Choroid plexus epithelial cell (primary cell): ENCODE results near the gene XAF1.
"Not testable (repeated sequence)": the region's sequence is repeated elsewhere in the genome, so short reads cannot be mapped to it uniquely, and the experiment has no call there.

Experiments used
- DNase-seq: peaks from one replicate; pipeline ENCODE4 v3.0.0-alpha.2; 2010; ENCODE audit warnings: low read depth
- H3K4me3 ChIP-seq: 2 replicates; pipeline ENCODE4 v1.5.1; 2011; ENCODE audit warnings: low read depth, mild to moderate bottlenecking, control low read depth, low read length, moderate library complexity
- TF ChIP-seq, protein P1 (sequence below): conservative IDR thresholded peaks from 2 replicates; pipeline ENCODE4 v1.5.1; 2011; ENCODE audit warnings: low read depth, mild to moderate bottlenecking, control low read depth, inconsistent platforms, low read length, moderate library complexity

XAF1 gene

DNA sequence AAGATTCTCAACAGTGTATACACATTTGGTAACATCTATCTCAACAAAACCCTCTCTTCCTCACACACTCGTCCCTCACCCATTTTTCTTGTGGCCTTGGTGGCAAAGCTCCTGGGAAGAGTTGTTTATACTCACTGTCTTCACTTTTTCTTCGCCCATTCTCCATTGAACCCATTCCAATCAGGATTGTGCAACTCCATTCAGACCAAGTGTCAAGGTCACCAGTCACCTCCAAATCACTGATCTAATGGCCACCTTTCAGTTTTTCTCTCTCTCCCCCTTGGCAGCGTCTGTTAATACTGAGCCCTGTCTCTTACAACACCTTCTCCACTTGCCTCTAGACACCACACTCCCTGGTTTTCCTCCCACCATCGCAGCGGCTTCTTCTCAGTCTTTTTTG is 34.1 kb upstream of the XAF1 start:
- no peak overlapping the region for H3K4me3 ChIP-seq
- TF ChIP-seq, protein P1, sequence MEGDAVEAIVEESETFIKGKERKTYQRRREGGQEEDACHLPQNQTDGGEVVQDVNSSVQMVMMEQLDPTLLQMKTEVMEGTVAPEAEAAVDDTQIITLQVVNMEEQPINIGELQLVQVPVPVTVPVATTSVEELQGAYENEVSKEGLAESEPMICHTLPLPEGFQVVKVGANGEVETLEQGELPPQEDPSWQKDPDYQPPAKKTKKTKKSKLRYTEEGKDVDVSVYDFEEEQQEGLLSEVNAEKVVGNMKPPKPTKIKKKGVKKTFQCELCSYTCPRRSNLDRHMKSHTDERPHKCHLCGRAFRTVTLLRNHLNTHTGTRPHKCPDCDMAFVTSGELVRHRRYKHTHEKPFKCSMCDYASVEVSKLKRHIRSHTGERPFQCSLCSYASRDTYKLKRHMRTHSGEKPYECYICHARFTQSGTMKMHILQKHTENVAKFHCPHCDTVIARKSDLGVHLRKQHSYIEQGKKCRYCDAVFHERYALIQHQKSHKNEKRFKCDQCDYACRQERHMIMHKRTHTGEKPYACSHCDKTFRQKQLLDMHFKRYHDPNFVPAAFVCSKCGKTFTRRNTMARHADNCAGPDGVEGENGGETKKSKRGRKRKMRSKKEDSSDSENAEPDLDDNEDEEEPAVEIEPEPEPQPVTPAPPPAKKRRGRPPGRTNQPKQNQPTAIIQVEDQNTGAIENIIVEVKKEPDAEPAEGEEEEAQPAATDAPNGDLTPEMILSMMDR, result no peak
- DNase-seq, result no peak

DNA sequence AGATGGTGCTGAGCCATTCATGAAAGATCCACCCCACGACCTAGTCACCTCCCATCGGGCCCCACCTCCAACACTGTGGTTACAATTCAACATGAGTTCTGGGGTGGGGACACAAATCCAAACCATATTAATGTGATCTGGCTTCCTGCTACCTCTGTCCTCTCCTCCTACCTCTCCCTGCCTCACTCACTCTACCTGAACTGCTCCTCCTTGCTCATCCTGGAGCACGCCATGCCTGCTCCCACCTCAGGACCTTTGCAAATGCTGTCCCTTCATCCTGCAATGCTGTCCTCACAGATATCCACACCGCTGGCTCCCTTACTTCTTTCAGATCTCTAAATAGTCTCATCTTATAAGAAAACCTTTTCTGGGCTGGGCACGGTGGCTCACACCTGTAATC is 31.8 kb upstream of the XAF1 start:
- TF ChIP-seq, protein P1, result no peak
- DNase-seq, result no peak
- no peak overlapping the region for H3K4me3 ChIP-seq

- TF ChIP-seq, protein P1, result no peak
- no peak for DNase-seq
- no peak overlapping the region for H3K4me3 ChIP-seq
These were observed 26.3 kb upstream of the XAF1 start for GRCh38 chr17:6729531-6729930.

GRCh38 chr17:6746665-6747064 is 9.2 kb upstream of the XAF1 start:
- DNase-seq, H3K4me3 ChIP-seq: not testable (repeated sequence)

DNA sequence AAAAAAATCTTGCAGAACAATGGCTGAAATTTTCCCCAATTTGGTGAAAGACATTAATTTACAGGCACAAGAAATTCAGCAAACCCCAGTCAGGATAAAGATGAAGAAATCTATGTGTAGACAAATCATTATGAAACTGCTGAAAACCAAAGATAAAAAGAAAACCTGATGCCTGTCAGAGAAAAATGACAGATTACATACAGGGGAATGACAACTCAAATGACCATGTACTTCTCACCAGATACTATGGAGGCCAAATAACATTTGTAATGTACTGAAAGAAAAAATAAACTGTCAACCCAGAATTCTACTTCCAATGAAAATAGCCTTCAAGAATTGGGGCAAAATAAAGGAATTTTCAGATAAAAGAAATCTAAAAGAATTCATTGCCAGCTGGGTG is 7.2 kb upstream of the XAF1 start:
- DNase-seq, result no peak
- TF ChIP-seq, protein P1, result no peak
- H3K4me3 ChIP-seq, result no peak overlapping the region

GRCh38 chr17:6749519-6749918 is 6.3 kb upstream of the XAF1 start:
- TF ChIP-seq, protein P1, result peak; percentile 47
- DNase-seq, result peak; percentile 46
- no peak overlapping the region for H3K4me3 ChIP-seq

GRCh38 chr17:6752068-6752909 is 3.6 kb upstream of the XAF1 start:
- no peak overlapping the region for H3K4me3 ChIP-seq
- peak; percentile 100 for DNase-seq
- TF ChIP-seq, protein P1, result no peak
